ENCODE measurements around the gene CDCA8. TPM values are rescaled to one million over a fixed set of nuclear protein-coding genes. Genes with fewer than 3 reads are reported as not detected.

Gene CDCA8
- total RNA-seq, 6 experiments from 2014 or later = 20.3 to 44.3 (median 41.3) TPM

GRCh38 chr1:37724575-37724974 is 32.3 kb downstream of the CDCA8 start:
- DNase-seq = no peak
- H3K36me3 Mint-ChIP-seq (ENCODE audit: low read depth) = no peaks in the 10 kb centered on the region
- H3K4me3 Mint-ChIP-seq = no peak overlapping the region
- no peaks in the 10 kb centered on the region for H3K9me3 Mint-ChIP-seq
- TF ChIP-seq CTCF (IDR thresholded peaks at IDR 0.05) = no peak
- no peak overlapping the region for H3K27ac Mint-ChIP-seq
- no peaks in the 10 kb centered on the region for H3K4me1 Mint-ChIP-seq (ENCODE audit: low read depth)
- peaks cover 41% of the 10 kb centered on the region for H3K27me3 Mint-ChIP-seq (ENCODE audit: insufficient read depth)

GRCh38 chr1:37725851-37726613 is 33.7 kb downstream of the CDCA8 start:
- DNase-seq = no peak
- Mint-ChIP-seq H3K27me3 (ENCODE audit: insufficient read depth) (peaks cover 50% of the 10 kb centered on the region), H3K4me3 (no peak overlapping the region), H3K27ac (no peak overlapping the region), H3K4me1 (ENCODE audit: low read depth) (no peaks in the 10 kb centered on the region), H3K9me3 (no peaks in the 10 kb centered on the region), H3K36me3 (ENCODE audit: low read depth) (no peaks in the 10 kb centered on the region)
- no peak for TF ChIP-seq CTCF (IDR thresholded peaks at IDR 0.05)

DNA sequence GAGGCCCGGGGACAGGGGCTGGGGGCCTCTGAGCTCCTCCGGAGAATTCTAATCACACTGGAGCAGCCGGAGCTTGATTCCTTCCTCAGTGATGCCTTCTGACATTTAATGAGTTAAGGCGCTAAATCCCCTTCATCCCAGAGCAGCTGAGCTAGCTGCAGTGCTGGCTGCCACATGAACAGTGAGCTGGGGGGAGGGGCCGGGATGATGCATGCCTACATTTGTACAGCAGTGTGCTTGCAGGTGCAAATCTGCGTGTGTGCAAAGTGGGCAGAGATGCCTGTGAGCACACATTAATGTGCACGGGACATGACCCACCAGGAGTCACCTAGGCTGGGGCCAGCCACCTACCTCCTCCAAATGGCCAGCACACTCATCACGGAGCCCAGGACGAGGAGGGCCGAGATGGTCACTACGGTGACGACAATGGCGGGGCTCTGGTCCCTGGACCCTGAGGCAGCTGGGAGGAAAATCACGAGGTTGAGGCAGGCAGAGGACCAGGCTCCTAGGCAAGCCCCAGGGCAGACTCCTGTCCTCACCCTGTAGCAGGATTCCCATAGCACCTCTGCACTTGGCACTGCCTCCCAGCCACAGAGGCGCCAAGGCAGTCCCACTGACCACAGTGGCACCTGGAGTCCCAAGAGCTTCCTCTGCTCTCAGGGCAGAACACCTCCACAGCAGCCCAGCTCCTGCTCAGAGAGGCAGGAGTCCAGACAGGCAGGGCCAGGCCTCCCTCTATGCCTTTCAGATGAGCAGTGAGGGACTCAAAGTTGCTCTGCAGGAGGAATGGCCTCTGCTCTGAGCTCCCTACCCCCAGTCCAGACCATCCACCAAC is 34.7 kb downstream of the CDCA8 start:
- peaks cover 54% of the 10 kb centered on the region for H3K27me3 Mint-ChIP-seq (ENCODE audit: insufficient read depth)

GRCh38 chr1:37728416-37728815 is 36.1 kb downstream of the CDCA8 start:
- Mint-ChIP-seq H3K36me3 (ENCODE audit: low read depth) (no peaks in the 10 kb centered on the region), H3K4me3 (no peak overlapping the region), H3K9me3 (no peaks in the 10 kb centered on the region), H3K27ac (no peak overlapping the region), H3K27me3 (ENCODE audit: insufficient read depth) (peaks cover 51% of the 10 kb centered on the region), H3K4me1 (ENCODE audit: low read depth) (no peaks in the 10 kb centered on the region)
- DNase-seq = no peak
- TF ChIP-seq CTCF (IDR thresholded peaks at IDR 0.05) = no peak

More for the DNA sequence above, 34.7 kb downstream of the CDCA8 start:
- no peak for TF ChIP-seq CTCF (IDR thresholded peaks at IDR 0.05)
- Mint-ChIP-seq H3K9me3 (no peaks in the 10 kb centered on the region), H3K4me1 (ENCODE audit: low read depth) (no peaks in the 10 kb centered on the region), H3K36me3 (ENCODE audit: low read depth) (no peaks in the 10 kb centered on the region), H3K4me3 (no peak overlapping the region), H3K27ac (no peak overlapping the region)
- DNase-seq = no peak

- no peak for TF ChIP-seq CTCF (IDR thresholded peaks at IDR 0.05)
- no peaks in the 10 kb centered on the region for H3K9me3 Mint-ChIP-seq
- no peak overlapping the region for H3K4me3 Mint-ChIP-seq
- H3K27ac Mint-ChIP-seq = no peak overlapping the region
- DNase-seq = no peak
- H3K4me1 Mint-ChIP-seq (ENCODE audit: low read depth) = no peaks in the 10 kb centered on the region
- peaks cover 53% of the 10 kb centered on the region for H3K27me3 Mint-ChIP-seq (ENCODE audit: insufficient read depth)
- H3K36me3 Mint-ChIP-seq (ENCODE audit: low read depth) = no peaks in the 10 kb centered on the region
These were observed 38.1 kb downstream of the CDCA8 start for GRCh38 chr1:37730376-37730775.
